Endothelial cell of umbilical vein (primary cell): ENCODE data around the gene LRRC59. TPM values are rescaled to one million over a fixed set of nuclear protein-coding genes. Genes with fewer than 3 reads are reported as not detected.

Source experiments
- BruUV-seq: library from RNA; stranded (reverse); fragments of 400-500 nt; replicated peaks from 2 replicates; lab custom pipeline; 2021; lab: Mats Ljungman, UMichigan
- CTCF ChIA-PET: fragments of 300-600, 350-600 bp; sonication (Branson Sonifier 250); formaldehyde crosslinking; loops from one replicate; lab custom pipeline; 2021; ENCODE audit warnings: antibody characterized with exemption, inconsistent platforms; lab: Charles Lee
- POLR2A ChIA-PET: fragments of 300-600, 350-600 bp; sonication (Branson Sonifier 250); formaldehyde crosslinking; loops from one replicate; lab custom pipeline; 2021; ENCODE audit warnings: antibody characterized with exemption, inconsistent platforms; lab: Charles Lee
- DNase-seq: peaks from one replicate; pipeline ENCODE4 v3.0.0-alpha.2; 2011; ENCODE audit warnings: low read depth, low spot score
- FAIRE-seq: peaks from 2 replicates; lab custom pipeline; 2011; peaks lifted over from hg19 to GRCh38; lab: Jason Lieb, UNC
- H2AFZ ChIP-seq: 2 replicates; pipeline ENCODE4 v1.6.0; 2012; ENCODE audit warnings: low read depth, low read length, control low read depth, inconsistent platforms
- H3K27ac ChIP-seq: 2 replicates; pipeline ENCODE4 v1.5.1; 2011; ENCODE audit warnings: low read depth, mild to moderate bottlenecking, control low read depth, low read length, moderate library complexity; ENCODE audit not compliant: insufficient read depth
- H3K27me3 ChIP-seq, 2 experiments: 2 replicates each; pipeline versions ENCODE4 v1.6.0 to v1.6.1; 2011; ENCODE audit warnings: low read length in 2 of 2, mixed read lengths in 1 of 2; ENCODE audit not compliant: control insufficient read depth in 2 of 2, insufficient read depth in 2 of 2
- H3K36me3 ChIP-seq, 2 experiments: 2 replicates in 1 of 2; 3 replicates in 1 of 2; pipeline ENCODE4 v1.5.1; 2011; ENCODE audit warnings: low read length in 2 of 2, mild to moderate bottlenecking in 1 of 2, moderate library complexity in 1 of 2; ENCODE audit not compliant: control insufficient read depth in 2 of 2, insufficient read depth in 2 of 2; ENCODE audit errors: extremely low read depth in 1 of 2
- H3K4me1 ChIP-seq: 3 replicates; pipeline ENCODE4 v1.5.1; 2011; ENCODE audit warnings: mild to moderate bottlenecking, low read length; ENCODE audit not compliant: control insufficient read depth, insufficient read depth; ENCODE audit errors: extremely low read depth
- H3K4me2 ChIP-seq: 2 replicates; pipeline ENCODE4 v1.6.1; 2011; ENCODE audit warnings: low read length, control low read depth, mixed read lengths; ENCODE audit not compliant: insufficient read depth
- H3K4me3 ChIP-seq, 3 experiments: fragments of 200-600 bp in 1 of 3; sonication (generic), shearing (Covaris generic) in 1 of 3; replicated peaks in 1 of 3; 2 replicates each; pipeline ENCODE4 v1.5.1; 2011 to 2016; ENCODE audit warnings: control low read depth in 3 of 3, low read length in 3 of 3, mild to moderate bottlenecking in 2 of 3, inconsistent platforms in 1 of 3, low read depth in 1 of 3, moderate library complexity in 1 of 3; ENCODE audit not compliant: insufficient read depth in 1 of 3
- H3K79me2 ChIP-seq: 2 replicates; pipeline ENCODE4 v1.6.0; 2012; ENCODE audit warnings: low read length, inconsistent platforms; ENCODE audit not compliant: control insufficient read depth, insufficient read depth
- H3K9ac ChIP-seq: replicated peaks from 2 replicates; pipeline ENCODE3; 2011; ENCODE audit warnings: low read length, control low read depth; ENCODE audit not compliant: insufficient read depth; ENCODE audit errors: extremely low read depth
- H3K9me1 ChIP-seq: replicated peaks from 3 replicates; pipeline ENCODE4 v1.6.0; 2011; ENCODE audit warnings: mild to moderate bottlenecking, low read length; ENCODE audit not compliant: control insufficient read depth, insufficient read depth; ENCODE audit errors: extremely low read depth
- H3K9me3 ChIP-seq: replicated peaks from 2 replicates; pipeline ENCODE4 v1.5.1; 2012; ENCODE audit warnings: low read length, inconsistent platforms; ENCODE audit not compliant: control insufficient read depth, insufficient read depth
- H4K20me1 ChIP-seq: replicated peaks from 2 replicates; pipeline ENCODE3; 2011; ENCODE audit warnings: mild to moderate bottlenecking, low read length; ENCODE audit not compliant: control insufficient read depth, insufficient read depth; ENCODE audit errors: extremely low read depth
- EZH2 ChIP-seq: IDR thresholded peaks from 2 replicates; pipeline ENCODE4 v1.6.1; 2012; ENCODE audit warnings: borderline replicate concordance, low read depth, mild to moderate bottlenecking, moderate library complexity, low read length, inconsistent platforms; ENCODE audit not compliant: severe bottlenecking
- FOS ChIP-seq: IDR thresholded peaks from 2 replicates; pipeline ENCODE4 v1.6.1; 2011; ENCODE audit warnings: mild to moderate bottlenecking, low read length, moderate library complexity, borderline replicate concordance; ENCODE audit not compliant: insufficient read depth
- GATA2 ChIP-seq: IDR thresholded peaks from 2 replicates; pipeline ENCODE4 v1.7.0; 2011; ENCODE audit warnings: low read depth, mild to moderate bottlenecking, moderate library complexity, mixed read lengths, low read length; ENCODE audit not compliant: insufficient read length, insufficient read depth
- JUN ChIP-seq: IDR thresholded peaks from 2 replicates; pipeline ENCODE4 v1.6.1; 2011; ENCODE audit warnings: borderline replicate concordance, low read depth; ENCODE audit not compliant: insufficient read length, insufficient read depth
- MAX ChIP-seq: IDR thresholded peaks from 2 replicates; pipeline ENCODE4 v1.6.1; 2011; ENCODE audit not compliant: insufficient read depth, insufficient read length
- MYC ChIP-seq: IDR thresholded peaks from one replicate; pipeline ENCODE4 v1.6.1; 2011; ENCODE audit warnings: mild to moderate bottlenecking, low read depth, low read length
- POLR2A ChIP-seq: IDR thresholded peaks from 2 replicates; pipeline ENCODE4 v1.6.1; 2012; ENCODE audit warnings: low read depth, mild to moderate bottlenecking, control low read depth, low read length
- POLR2AphosphoS5 ChIP-seq: IDR thresholded peaks from 2 replicates; pipeline ENCODE4 v1.6.1; 2012; ENCODE audit warnings: low read depth, mild to moderate bottlenecking, control low read depth, low read length, moderate library complexity; ENCODE audit not compliant: insufficient read depth
- dilution Hi-C: fragments of 300-500 bp; cut with MboI; formaldehyde crosslinking; loops from one replicate; pipeline ENCODE4 v1.15.0; 2019; ENCODE audit warnings: low sequenced_read_pairs; ENCODE audit not compliant: extremely low pct_ligation_motif_present
- intact Hi-C: fragments of 100-400 bp; cut with micrococcal nuclease; formaldehyde crosslinking; loops from one replicate; pipeline ENCODE4 v1.10.0; 2022
- polyA plus RNA-seq, 4 experiments: library from polyadenylated mRNA; depleted of rRNA in 3 of 4; stranded (reverse) in 3 of 4; unstranded in 1 of 4; fragments of >200 nt; gene quantifications; 2 replicates each; pipeline versions ENCODE4 v1.2.1 to v1.2.3, GENCODE V29; 2011 to 2012; ENCODE audit warnings: missing spikeins in 1 of 4
- total RNA-seq: library from RNA; stranded (reverse); gene quantifications from 2 replicates; pipeline ENCODE4 v1.2.3, GENCODE V29; 2021
- TF ChIP-seq, protein P1 (sequence below), 2 donors: IDR thresholded peaks; 1 replicate in 1 of 2; 2 replicates in 1 of 2; pipeline ENCODE4 v1.5.1; 2011; ENCODE audit warnings: low read length in 2 of 2, mild to moderate bottlenecking in 2 of 2, moderate library complexity in 2 of 2, control low read depth in 1 of 2, inconsistent platforms in 1 of 2, low read depth in 1 of 2; ENCODE audit not compliant: insufficient read depth in 1 of 2; ENCODE audit errors: extremely low read depth in 1 of 2

Gene LRRC59
- total and polyA plus RNA-seq, 2 donors (not counting 3 experiments of a cell fraction or from before 2014, with no cell fraction given), result 93.9 to 183 TPM

- peaks cover 47% of the 10 kb centered on the region for H3K79me2 ChIP-seq
- H3K4me3 ChIP-seq, result peak overlapping the region; percentile 39 to 89 (median 67)
- TSS peak; percentile 74 for BruUV-seq
- no peaks in the 10 kb centered on the region for H3K9me1 ChIP-seq
- H3K4me2 ChIP-seq, result peak overlapping the region; percentile 96
- H3K9me3 ChIP-seq, result no peaks in the 10 kb centered on the region
- H3K9ac ChIP-seq, result peak overlapping the region; percentile 90
- peaks cover 21% of the 10 kb centered on the region for H3K4me1 ChIP-seq
- ChIA-PET POLR2A (interaction anchor here (0.5 to 1.7 kb wide), 5 partner anchors 12 to 82 kb away, joined by 3 to 8 read pairs (median 4); partner anchors contain the start of genes ACSF2 and RSAD1), CTCF (interaction anchor here (0.5 to 4.6 kb wide), 34 partner anchors 8 to 243 kb away, joined by 3 to 44 read pairs (median 5); partner anchors contain the start of genes ACSF2 and RSAD1)
- no peak overlapping the region for H2AFZ ChIP-seq
- intact Hi-C loops (loop anchor here (1.0 to 2.0 kb wide), 2 partner anchors 30 to 83 kb away; partner anchors contain the start of gene ACSF2), dilution Hi-C loops (no loop called here)
- TF ChIP-seq GATA2 (no peak), MYC (no peak), FOS (no peak), EZH2 (no peak), MAX (no peak), POLR2A (no peak), POLR2AphosphoS5 (no peak), JUN (no peak)
- TF ChIP-seq, protein P1, sequence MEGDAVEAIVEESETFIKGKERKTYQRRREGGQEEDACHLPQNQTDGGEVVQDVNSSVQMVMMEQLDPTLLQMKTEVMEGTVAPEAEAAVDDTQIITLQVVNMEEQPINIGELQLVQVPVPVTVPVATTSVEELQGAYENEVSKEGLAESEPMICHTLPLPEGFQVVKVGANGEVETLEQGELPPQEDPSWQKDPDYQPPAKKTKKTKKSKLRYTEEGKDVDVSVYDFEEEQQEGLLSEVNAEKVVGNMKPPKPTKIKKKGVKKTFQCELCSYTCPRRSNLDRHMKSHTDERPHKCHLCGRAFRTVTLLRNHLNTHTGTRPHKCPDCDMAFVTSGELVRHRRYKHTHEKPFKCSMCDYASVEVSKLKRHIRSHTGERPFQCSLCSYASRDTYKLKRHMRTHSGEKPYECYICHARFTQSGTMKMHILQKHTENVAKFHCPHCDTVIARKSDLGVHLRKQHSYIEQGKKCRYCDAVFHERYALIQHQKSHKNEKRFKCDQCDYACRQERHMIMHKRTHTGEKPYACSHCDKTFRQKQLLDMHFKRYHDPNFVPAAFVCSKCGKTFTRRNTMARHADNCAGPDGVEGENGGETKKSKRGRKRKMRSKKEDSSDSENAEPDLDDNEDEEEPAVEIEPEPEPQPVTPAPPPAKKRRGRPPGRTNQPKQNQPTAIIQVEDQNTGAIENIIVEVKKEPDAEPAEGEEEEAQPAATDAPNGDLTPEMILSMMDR (IDR thresholded peaks at IDR 0.05; ENCODE audit: extremely low read depth in 1 of 2, insufficient read depth in 1 of 2, low read depth in 1 of 2, low read length in 2 of 2), result no peak
- FAIRE-seq (peak; percentile 78), DNase-seq (peak; percentile 54)
- peaks cover 26 to 34% of the 10 kb centered on the region in 2 experiments for H3K36me3 ChIP-seq
- peak overlapping the region; percentile 63 for H3K27ac ChIP-seq
- peaks cover 3% of the 10 kb centered on the region for H4K20me1 ChIP-seq
- no peaks in the 10 kb centered on the region for H3K27me3 ChIP-seq
These were observed 837 bp downstream of the LRRC59 start for GRCh38 chr17:50396261-50397110.
